OCI-M2 (cell line): ENCODE results near the gene NPIPB4.
"Not testable (repeated sequence)": the region's sequence is repeated elsewhere in the genome, so short reads cannot be mapped to it uniquely, and the experiment has no call there.

Source experiments
- DNase-seq: peaks from one replicate; lab custom pipeline; 2025; ENCODE audit not compliant: unreplicated experiment; lab: John Stamatoyannopoulos, UW

NPIPB4 gene

DNA sequence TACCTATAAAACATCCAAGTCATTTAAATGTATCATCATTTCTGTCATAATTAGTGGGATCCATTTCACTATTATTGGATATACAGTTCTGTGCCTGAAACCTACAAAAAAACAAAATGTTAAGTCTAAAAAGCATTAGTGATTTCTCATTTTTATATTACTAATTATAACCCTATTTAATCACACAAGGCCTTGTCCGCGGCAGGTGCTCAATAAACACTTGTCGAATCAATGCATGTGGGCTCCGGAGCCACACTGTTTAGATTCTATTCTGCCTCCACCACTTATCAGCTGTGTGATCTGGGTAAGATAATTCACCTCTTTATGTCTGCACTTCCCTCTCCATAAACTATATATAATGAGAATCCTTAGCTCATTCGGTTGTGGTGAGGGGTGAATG is at the start of gene NPIPB4:
Gene NPIPB4, minus strand, starts transcription at position 101 of the 400 bp plus-strand sequence. CDS start 378 bp downstream, outside the sequence.
- DNase-seq: not testable (repeated sequence)

DNA sequence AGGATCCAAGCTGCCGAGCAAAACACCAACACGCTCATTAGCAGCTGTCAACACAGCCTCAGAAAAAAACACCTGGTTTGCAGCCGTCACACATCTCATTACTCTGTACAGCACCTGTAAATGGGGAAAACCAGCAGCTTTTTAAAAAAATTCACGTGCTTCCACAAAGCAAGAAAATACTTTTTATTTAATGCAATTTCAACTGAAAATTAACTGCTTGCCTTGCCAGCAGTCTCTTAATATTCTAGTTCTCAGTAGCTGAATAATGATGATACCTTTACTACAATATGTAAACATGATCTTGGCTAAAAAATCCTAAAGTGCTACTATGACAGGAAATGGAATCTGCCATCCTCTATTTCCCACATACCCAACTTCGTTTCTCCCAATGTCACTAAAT is 41.4 kb upstream of the NPIPB4 start:
- not testable (repeated sequence) for DNase-seq

DNA sequence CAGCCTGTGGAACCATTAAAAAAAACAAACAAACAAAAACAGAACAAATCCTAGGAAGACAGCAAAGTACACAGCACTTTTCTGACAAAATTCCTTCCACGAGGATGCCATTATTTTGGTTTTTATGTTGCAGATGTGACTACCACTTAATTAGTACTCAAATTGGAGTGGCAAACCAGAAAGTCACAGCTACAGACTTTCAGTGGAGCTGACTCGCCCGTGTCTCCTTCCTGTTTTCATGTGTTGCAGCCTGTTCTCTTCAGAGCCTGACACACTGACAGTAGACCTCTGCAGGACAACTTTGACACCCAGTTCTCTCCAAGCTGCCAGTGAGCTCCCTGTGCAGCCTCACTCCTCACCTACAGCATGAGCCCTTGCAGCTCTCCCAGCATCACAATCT is 24.4 kb upstream of the NPIPB4 start:
- not testable (repeated sequence) for DNase-seq

DNA sequence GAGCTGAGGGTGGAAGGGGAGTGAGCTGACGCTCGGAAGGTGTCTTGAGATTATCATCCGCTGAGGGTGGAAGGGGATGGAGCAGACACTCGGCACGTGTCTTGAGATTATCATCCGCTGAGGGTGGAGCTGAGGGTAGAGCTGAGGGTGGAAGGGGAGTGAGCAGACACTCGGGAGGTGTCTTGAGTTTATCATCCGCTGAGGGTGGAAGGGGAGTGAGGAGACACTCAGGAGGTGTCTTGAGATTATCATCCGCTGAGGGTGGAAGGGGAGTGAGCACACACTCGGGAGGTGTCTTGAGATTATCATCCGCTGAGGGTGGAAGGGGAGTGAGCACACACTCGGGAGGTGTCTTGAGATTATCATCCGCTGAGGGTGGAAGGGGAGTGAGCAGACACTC is 20.4 kb downstream of the NPIPB4 start:
- not testable (repeated sequence) for DNase-seq

DNA sequence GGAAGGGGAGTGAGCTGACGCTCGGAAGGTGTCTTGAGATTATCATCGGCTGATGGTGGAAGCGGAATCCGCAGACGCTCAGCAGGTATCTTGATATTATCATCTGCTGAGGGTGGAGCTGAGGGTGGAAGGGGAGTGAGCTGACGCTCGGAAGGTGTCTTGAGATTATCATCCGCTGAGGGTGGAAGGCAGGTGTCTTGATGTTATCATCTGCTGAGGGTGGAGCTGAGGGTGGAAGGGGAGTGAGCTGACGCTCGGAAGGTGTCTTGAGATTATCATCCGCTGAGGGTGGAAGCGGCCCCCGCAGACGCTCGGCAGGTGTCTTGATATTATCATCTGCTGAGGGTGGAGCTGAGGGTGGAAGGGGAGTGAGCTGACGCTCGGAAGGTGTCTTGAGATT is 21.2 kb downstream of the NPIPB4 start:
- DNase-seq: not testable (repeated sequence)

DNA sequence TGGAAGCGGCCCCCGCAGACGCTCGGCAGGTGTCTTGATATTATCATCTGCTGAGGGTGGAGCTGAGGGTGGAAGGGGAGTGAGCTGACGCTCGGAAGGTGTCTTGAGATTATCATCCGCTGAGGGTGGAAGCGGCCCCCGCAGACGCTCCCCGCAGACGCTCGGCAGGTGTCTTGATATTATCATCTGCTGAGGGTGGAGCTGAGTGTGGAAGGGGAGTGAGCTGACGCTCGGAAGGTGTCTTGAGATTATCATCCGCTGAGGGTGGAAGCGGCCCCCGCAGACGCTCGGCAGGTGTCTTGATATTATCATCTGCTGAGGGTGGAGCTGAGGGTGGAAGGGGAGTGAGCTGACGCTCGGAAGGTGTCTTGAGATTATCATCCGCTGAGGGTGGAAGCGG is 21.8 kb downstream of the NPIPB4 start:
- DNase-seq: not testable (repeated sequence)

DNA sequence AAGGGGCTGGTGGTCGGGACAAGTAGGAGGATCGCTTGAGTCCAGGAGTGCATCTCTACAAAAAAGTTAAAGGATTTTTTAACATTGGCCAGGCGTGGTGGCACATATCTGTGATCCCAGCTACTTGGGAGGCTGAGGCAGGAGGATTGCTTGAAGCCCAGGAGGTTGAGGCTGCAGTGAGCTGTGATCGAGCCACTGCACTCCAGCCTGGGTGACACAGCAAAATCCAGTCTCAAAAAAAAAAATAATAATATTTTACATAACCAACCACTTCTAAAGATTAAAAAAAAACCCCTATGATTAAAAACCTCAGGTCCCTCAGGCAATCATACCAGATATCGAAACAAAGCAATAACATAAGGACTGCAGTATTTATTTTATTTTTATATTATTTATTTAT is 23.3 kb downstream of the NPIPB4 start:
- not testable (repeated sequence) for DNase-seq

DNA sequence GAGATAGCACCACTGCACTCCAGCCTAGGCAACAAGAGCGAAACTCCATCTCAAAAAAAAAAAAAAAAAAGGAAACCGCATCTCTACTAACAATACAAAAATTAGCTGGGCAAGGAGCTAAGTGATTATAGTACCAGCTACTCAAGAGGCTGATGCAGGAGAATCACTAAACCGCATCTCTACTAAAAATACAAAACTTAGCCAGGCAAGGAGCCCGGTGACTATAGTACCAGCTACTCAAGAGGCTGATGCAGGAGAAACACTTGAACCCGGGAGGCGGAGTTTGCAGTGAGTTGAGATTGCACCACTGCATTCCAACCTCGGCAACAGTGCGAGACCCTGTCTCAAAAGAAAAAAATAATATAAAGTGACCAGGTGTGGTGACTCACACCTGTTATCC is 27.6 kb downstream of the NPIPB4 start:
- DNase-seq: not testable (repeated sequence)

DNA sequence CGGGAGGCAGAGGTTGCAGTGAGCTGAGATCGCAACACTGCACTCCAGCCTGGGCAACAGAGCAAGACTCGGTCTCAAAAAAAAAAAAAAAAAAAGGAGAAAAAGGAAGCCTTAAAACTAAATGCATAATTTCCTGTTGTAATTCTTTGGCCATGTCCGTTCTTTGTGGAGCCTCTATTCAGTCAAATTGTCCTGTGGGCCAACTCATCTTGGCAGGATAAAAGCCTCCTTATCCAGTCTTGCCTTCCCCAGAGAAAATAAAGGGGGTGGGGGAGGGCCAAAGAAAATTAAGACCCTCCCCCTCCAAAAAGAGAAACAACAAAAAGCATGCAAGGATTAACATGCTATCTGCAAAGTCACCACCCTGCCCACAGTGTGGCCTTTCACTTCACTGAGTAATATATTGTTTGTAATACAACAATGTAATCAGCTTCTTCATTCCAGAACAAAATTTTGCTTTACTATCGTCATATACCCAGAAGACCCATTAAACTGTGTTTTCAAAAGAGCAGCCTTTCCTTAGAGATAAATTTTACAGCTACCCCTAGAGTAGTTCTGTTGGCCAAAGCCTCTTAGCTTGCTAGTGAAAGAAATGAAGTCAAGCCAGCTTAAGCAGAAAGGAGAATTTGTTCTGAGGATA is 31.4 kb downstream of the NPIPB4 start:
- DNase-seq: not testable (repeated sequence)

DNA sequence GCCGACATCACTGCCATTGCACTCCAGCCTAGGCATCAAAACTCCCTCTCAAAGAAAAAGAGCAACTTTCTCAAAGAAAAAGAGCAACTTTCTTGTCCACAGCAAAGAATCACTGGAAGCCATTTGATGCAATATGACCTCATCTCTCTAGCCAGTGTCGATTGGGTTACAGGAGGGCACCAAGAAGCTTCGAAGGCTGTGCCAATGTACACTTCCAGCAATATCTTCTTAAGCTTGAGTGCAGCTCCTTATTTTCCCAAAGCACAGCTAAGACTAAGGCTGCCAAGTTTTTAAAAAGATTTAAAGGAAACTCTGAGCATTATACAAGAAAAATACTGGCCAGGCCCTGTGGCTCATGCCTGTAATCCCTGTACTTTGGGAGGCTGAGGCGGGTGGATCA is 32.0 kb downstream of the NPIPB4 start:
- DNase-seq: not testable (repeated sequence)

DNA sequence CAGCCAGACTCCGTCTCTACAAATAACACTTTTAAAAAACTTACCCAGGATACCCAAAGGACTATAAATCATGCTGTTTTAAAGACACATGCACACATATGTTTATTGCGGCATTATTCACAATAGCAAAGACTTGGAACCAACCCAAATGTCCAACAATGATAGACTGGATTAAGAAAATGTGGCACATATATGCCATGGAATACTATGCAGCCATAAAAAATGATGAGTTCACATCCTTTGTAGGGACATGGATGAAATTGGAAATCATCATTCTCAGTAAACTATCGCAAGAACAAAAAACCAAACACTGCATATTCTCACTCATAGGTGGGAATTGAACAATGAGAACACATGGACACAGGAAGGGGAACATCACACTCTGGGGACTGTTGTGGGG is 34.3 kb downstream of the NPIPB4 start:
- not testable (repeated sequence) for DNase-seq

DNA sequence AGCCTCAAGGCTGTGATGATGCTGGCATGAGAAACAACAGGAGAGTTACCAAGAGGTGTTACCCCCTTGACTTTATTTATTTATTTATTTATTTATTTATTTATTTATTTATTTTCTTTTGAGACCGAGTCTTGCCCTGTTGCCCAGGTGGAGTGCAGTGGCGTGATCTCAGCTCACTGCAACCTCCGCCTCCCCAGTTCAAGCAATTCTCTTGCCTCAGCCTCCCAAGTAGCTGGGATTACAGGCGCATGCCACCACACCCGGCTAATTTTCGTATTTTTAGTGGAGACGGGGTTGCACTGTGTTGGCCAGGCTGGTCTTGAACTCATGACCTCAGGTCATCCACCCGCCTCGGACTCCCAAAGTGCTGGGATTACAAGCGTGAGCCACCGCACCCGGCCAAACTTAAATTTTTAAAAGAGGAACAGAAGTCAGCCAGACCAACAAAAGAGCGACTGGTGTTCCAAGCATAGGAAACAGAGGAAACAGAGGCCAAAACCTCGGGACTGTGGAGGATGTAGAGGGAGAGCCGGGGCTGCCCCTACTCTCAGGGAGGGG is 36.6 kb downstream of the NPIPB4 start:
- not testable (repeated sequence) for DNase-seq

DNA sequence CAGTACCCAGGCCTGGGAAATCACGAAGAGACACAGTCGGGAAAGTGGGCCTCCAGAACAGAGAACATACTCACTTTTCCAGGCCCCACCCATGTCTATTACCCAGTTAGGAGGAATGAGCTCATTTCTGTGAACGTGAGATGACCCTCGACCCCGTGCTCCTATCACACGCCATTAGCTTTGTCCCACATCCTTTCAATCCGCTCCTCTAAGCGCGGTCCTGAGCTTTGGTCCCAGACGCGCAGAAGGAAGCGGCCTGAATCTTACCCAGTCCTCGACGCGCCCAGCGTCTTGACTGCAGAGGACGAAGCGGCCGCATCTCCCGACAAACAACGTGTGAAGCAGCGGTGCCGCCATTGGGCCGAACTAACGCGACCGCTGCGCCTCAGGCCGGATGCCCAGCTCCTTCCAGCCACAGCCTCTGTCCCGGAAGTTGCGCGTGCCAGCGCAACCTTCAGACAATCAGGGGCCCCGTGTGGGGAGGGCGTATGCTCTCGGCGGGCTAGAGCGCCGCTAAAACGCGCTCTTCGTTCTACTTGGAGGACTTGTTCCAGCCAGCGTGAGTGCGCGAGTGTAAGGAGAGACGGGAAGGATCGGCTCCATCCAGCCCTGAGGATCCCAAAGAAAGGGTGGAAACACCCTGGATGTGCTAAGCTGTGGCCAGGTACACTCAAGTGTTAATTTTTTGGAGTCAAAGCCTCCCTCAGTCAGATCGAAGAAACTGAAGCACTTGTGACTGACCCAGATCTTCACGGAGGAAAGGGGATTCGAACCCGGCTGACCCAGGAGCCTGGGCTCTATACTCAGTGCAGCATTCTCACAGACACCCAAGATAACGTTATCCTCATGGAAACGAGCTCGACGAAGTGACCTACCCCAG is 37.3 kb downstream of the NPIPB4 start:
- not testable (repeated sequence) for DNase-seq

DNA sequence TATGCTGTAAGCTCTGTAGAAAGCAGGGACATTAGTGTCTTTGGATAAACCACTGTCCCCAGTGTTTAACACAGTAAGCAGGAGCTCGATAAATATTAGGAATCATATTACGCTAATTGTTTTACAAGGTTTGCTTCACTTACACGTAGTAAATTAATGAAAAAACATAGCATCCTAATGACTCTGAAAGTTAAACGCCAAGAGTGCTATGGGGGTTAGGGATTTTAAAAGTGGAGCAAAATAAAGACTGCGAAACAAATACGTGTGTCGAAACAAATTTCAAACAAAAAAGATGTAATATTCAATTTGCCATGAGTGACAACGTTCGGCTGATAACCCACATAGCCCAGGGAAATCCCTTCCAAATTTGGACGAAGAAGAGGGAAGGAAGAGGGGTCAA is 37.9 kb downstream of the NPIPB4 start:
- DNase-seq: not testable (repeated sequence)

DNA sequence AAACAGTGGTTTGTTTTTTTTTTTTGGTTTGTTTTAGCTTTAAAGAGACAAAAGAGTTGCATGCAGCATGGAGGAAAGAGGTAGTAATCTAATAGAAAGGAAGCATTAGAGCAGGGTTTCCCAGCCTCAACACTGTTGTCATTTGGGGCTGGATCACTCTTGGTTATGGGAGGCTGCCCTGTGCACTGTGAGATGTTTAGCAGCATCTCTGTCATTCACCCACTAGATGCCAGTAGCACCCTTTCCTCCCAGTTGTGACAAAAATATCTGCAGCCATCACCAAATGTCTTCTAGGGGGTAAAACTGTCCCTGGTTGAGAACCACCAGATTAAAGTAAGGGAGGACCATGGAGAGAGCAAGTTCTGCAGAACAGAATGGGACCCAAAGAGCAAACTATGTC is 40.5 kb downstream of the NPIPB4 start:
- DNase-seq: not testable (repeated sequence)

DNA sequence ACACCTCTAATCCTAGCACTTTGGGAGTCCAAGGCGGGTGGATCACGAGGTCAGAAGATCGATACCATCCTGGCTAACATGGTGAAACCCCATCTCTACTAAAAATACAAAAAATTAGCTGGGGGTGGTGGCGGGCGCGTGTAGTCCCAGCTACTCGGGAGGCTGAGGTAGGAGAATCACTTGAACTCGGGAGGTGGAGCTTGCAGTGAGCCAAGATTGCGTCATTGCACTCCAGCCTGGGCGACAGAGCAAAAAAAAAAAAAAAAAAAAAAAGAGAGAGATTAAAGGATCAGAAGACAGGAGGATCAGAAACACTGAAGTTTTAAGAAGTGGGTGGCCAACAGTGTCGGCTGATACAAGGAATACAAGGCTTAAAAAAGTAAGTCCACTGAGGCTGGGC is 41.9 kb downstream of the NPIPB4 start:
- DNase-seq: not testable (repeated sequence)

DNA sequence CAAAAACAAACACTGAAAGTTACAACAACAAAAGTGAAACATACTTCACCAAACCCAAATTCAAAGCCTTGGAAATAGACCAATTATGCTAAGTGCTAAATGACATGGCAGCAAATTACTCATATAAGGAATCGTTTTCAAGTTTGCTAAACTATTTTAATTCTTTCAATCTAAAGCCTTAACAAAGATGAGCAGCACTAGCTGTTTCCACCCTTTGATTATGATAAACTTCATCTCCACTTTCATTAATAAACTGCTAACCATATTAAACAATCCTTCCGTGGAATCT is 55.2 kb downstream of the NPIPB4 start:
- DNase-seq: not testable (repeated sequence)

DNA sequence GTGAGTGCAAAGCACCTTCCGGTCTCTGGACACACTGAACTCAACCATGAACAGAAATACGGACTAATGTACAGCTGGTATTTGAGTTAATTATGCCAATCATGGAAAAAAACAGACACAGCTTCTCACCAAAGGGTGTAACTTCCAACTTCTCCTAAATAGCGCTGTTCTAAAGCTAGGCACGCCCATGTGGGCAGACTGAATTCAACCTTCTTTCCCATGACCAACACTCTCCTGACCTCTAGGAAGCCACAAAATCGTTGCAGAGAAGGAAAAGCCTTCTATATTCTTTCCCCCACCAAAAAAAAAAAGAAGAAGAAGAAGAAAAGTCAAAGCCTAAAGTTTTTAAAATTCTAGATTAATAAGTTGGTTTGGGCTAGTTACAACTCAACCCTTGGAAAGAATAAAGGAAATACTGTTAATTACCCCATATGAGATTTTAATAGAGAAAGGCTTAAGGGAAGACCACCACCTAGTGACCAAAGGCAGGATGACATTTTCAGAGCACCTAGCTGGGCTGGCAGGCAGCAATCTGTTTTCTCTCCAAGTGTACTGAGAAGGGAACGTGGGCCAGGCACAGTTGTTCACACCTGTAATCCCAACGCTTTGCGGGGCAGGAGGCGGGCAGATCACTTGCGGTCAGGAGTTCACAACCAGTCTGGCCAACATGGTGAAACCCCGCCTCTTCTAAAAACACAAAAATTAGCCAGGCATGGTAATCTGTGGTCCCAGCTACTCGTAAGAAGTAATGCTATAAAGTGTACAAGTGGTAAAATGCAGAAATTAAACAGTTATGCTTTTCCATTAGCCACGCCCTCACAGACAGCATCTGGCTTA is 55.8 kb downstream of the NPIPB4 start:
- not testable (repeated sequence) for DNase-seq

DNA sequence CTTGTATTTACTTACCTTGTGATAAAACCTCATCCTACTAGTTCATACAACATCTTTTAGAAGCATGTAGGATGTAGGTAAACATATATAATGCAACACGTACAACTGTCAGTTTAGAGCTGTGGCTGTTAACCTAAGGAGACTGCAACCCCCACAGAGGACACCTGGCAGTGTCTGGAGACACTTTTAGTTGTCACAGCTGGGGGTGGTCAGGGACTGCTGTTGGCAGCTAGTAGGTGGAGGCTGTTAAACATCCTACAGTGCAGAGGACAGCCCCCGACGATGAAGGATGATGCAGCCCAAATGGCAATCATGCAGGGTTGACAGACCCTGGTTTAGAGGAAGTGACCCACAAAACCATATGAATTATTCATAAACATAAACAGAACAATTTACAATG is 59.0 kb downstream of the NPIPB4 start:
- not testable (repeated sequence) for DNase-seq

DNA sequence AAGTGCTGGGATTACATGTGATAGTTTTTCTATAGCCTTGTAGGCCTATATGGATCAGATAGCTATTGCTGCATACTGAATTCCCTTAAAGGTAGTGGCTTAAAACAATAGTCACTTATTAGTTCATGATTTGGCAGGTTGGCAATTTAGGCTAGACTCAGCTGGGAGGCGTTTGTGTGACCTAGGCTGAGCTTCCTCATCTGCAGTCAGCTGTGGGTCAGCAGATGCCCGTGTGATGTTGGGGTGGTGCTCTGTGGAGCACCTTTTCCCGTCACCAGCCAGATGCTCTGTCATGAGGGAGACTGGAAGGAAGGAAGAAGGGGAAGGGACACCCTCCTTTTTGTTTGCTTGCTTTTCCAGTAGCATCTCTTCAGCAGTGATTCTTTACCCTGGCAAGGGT is 64.2 kb downstream of the NPIPB4 start:
- not testable (repeated sequence) for DNase-seq

DNA sequence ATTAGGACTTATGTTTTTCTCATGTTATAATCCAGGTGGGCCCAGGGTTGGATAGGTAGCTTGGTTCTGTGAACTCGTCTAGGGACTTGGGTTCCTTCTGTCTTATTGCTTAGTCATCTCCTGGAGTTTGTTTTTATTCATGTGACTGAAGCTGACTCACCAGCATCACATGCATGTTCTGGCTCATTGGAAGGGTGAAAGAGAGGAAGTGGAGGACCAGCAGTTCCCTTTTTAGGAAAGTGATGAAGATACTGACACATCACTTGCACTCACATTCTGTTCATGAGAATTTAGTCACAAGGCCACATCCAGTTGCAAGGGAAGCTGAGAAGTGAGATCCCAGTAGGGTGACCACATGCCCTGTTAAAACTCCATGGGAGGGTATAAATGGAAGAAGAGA is 67.0 kb downstream of the NPIPB4 start:
- DNase-seq: not testable (repeated sequence)
